ENCODE data around the gene SEMA5A. TPM values are rescaled to one million over a fixed set of nuclear protein-coding genes. Genes with fewer than 3 reads are reported as not detected.
A peak's percentile ranks its signal among the peaks of the same experiment; 100 is the strongest.

SEMA5A gene
- total and polyA plus RNA-seq, 2 of the 8 experiments (the other 6 are each of a cell fraction or from before 2014, with no cell fraction given): 5.3 to 8.9 TPM

- Histone ChIP-seq H4K5ac (ENCODE audit: insufficient read length, low read depth, low read length) (no peak overlapping the region), H4K91ac (replicated peaks; ENCODE audit: insufficient read length, low read length) (no peak overlapping the region), H3K14ac (ENCODE audit: insufficient read length) (no peak overlapping the region), H2AK5ac (ENCODE audit: low read depth, low read length) (no peak overlapping the region), H4K20me1 (replicated peaks in 1 of 2; ENCODE audit: control insufficient read depth in 1 of 2, insufficient read depth in 2 of 2, low read length in 2 of 2) (no peaks in the 10 kb centered on the region), H3K9ac (replicated peaks in 1 of 4; ENCODE audit: extremely low read depth in 1 of 4, low read depth in 3 of 4, low read length in 3 of 4) (no peak overlapping the region), H3K4me2 (ENCODE audit: insufficient read depth in 1 of 2, low read depth in 2 of 2, low read length in 2 of 2) (no peak overlapping the region), H3K79me2 (ENCODE audit: control insufficient read depth in 1 of 2, insufficient read depth in 2 of 2, low read length in 2 of 2) (no peaks in the 10 kb centered on the region), H3K18ac (ENCODE audit: extremely low read depth, low read length) (no peak overlapping the region), H2BK15ac (ENCODE audit: low read length) (no peak overlapping the region), H4K8ac (ENCODE audit: extremely low read depth, insufficient read depth, low read length) (no peak overlapping the region), H2BK20ac (ENCODE audit: low read length) (no peak overlapping the region), H3K23ac (ENCODE audit: insufficient read length) (no peak overlapping the region), H2BK5ac (ENCODE audit: low read depth, low read length) (no peak overlapping the region), H3K27ac (ENCODE audit: low read depth, low read length) (no peak overlapping the region), H2BK12ac (ENCODE audit: low read depth, low read length) (0 out of 2 replicates have a peak overlapping the region, but pooled peaks have one; percentile 13), H3K36me3 (ENCODE audit: control insufficient read depth in 2 of 4, insufficient read depth in 4 of 4, low read length in 3 of 4) (no peaks in the 10 kb centered on the region), H3K4me1 (replicated peaks in 1 of 4; ENCODE audit: control insufficient read depth in 3 of 4, insufficient read depth in 4 of 4, low read length in 3 of 4) (no peaks in the 10 kb centered on the region), H3K4me3 (ENCODE audit: extremely low read depth in 1 of 4, insufficient read depth in 2 of 4, low read depth in 3 of 4, low read length in 4 of 4) (no peak overlapping the region), H2AFZ (ENCODE audit: low read length) (no peak overlapping the region), H3K9me3 (ENCODE audit: insufficient read depth in 2 of 2, low read depth in 1 of 2, low read length in 1 of 2) (0 out of 4 replicates have a peak, but pooled peaks cover 0 to 2% of the 10 kb centered on the region in 2 experiments), H3K23me2 (ENCODE audit: low read depth, low read length) (no peaks in the 10 kb centered on the region), H3K56ac (replicated peaks; ENCODE audit: insufficient read length, low read depth, low read length) (no peak overlapping the region), H3K27me3 (replicated peaks in 1 of 4; ENCODE audit: control insufficient read depth in 3 of 4, extremely low read depth in 1 of 4, insufficient read depth in 3 of 4, low read length in 3 of 4) (no peaks in the 10 kb centered on the region), H3K4ac (replicated peaks; ENCODE audit: insufficient read length, low read depth, low read length) (no peak overlapping the region), H2BK120ac (replicated peaks; ENCODE audit: low read depth, low read length) (no peak overlapping the region), H3K79me1 (ENCODE audit: low read depth, low read length) (no peaks in the 10 kb centered on the region)
- TF ChIP-seq, protein P1, sequence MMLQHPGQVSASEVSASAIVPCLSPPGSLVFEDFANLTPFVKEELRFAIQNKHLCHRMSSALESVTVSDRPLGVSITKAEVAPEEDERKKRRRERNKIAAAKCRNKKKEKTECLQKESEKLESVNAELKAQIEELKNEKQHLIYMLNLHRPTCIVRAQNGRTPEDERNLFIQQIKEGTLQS (IDR thresholded peaks at IDR 0.05; ENCODE audit: insufficient read depth, low read depth, low read length): no peak
- TF ChIP-seq ASH2L (IDR thresholded peaks at IDR 0.05; ENCODE audit: low read length): no peak
- no peak for TF ChIP-seq FOSL1 (IDR thresholded peaks at IDR 0.05; ENCODE audit: insufficient read depth, low read depth, low read length)
- TF ChIP-seq CTBP2 (IDR thresholded peaks at IDR 0.05; ENCODE audit: borderline replicate concordance, insufficient read depth, insufficient read length, low read length): no peak
- no peak for TF ChIP-seq EP300 (IDR thresholded peaks at IDR 0.05; ENCODE audit: borderline replicate concordance in 1 of 2, low read depth in 2 of 2, low read length in 2 of 2)
- TF ChIP-seq MAX (IDR thresholded peaks at IDR 0.05): no peak
- TF ChIP-seq BACH1 (IDR thresholded peaks at IDR 0.05; ENCODE audit: low read length): no peak
- no peak for TF ChIP-seq SIRT6 (IDR thresholded peaks at IDR 0.05; ENCODE audit: low read length)
- TF ChIP-seq POU5F1 (IDR thresholded peaks at IDR 0.05; ENCODE audit: low read depth, low read length): no peak
- TF ChIP-seq NANOG (IDR thresholded peaks at IDR 0.05; ENCODE audit: insufficient read depth, low read depth, low read length, poor library complexity, severe bottlenecking): no peak
- no peak for TF ChIP-seq SUZ12 (IDR thresholded peaks at IDR 0.05; ENCODE audit: low read length)
- no peak for TF ChIP-seq CHD2 (IDR thresholded peaks at IDR 0.05; ENCODE audit: low read length)
- no peak for TF ChIP-seq TBP (IDR thresholded peaks at IDR 0.05; ENCODE audit: low read depth, low read length)
- TF ChIP-seq BRCA1 (IDR thresholded peaks at IDR 0.05; ENCODE audit: low read depth, low read length): no peak
- no peak for FAIRE-seq
- 85% methylated on average over 4 of the region's 4 CpGs; no CpG with 5 or more reads in 1 of the 2 experiments for WGBS, 2 experiments (ENCODE audit: extremely low coverage in 1 of 2, insufficient coverage in 1 of 2, insufficient read length in 1 of 2, insufficient replicate concordance in 2 of 2, low coverage in 1 of 2, low lambda C conversion rate in 2 of 2, missing lambda C conversion rate in 1 of 2)
- DNase-seq (ENCODE audit: low read depth in 1 of 2, low spot score in 2 of 2): no peak
- ChIA-PET CTCF (ENCODE audit: partially characterized antibody) (no interaction called here), POLR2A (ENCODE audit: partially characterized antibody) (no interaction called here)
Observed at GRCh38 chr5:9244417-9244816, 301.5 kb downstream of the SEMA5A start.

All from H1 (cell line).